Naive thymus-derived CD8-positive, alpha-beta T cell (primary cell): ENCODE measurements around the gene KIF4B. TPM values are rescaled to one million over a fixed set of nuclear protein-coding genes. Genes with fewer than 3 reads are reported as not detected.
"Not testable (repeated sequence)": the region's sequence is repeated elsewhere in the genome, so short reads cannot be mapped to it uniquely, and the experiment has no call there.

Experiments
- ATAC-seq, 2 donors: fragments of 150-1000 bp; cut with Tn5 transposase in 1 of 2; sonication (Bioruptor Pico), chemical (Tn5 transposase) in 1 of 2; 1 replicate in 1 of 2; 2 replicates in 1 of 2; pipeline ENCODE4 v1.10.0; 2021; ENCODE audit warnings: mild to moderate bottlenecking in 2 of 2, moderate library complexity in 2 of 2
- POLR2A ChIA-PET: fragments of 350-600 bp; sonication (Branson Sonifier 250); formaldehyde crosslinking; loops from one replicate; lab custom pipeline; 2021; ENCODE audit warnings: antibody characterized with exemption; lab: Charles Lee
- DNase-seq, 10 donors: peaks; one replicate each; pipeline versions ENCODE4 v3.0.0 to v3.0.0-alpha.2; 2020 to 2022
- H3K27ac Mint-ChIP-seq, 10 donors: one replicate each; pipeline ENCODE4 v1.8.0; 2020 to 2022; ENCODE audit warnings: mild to moderate bottlenecking in 10 of 10, mixed read lengths in 10 of 10, moderate library complexity in 4 of 10, inconsistent platforms in 1 of 10
- H3K27me3 Mint-ChIP-seq, 5 donors: one replicate each; pipeline ENCODE4 v1.8.0; 2021 to 2022; ENCODE audit warnings: mixed read lengths in 5 of 5
- H3K36me3 Mint-ChIP-seq, 3 donors: one replicate each; pipeline ENCODE4 v1.8.0; 2020 to 2022; ENCODE audit warnings: mixed read lengths in 3 of 3, mild to moderate bottlenecking in 2 of 3, inconsistent platforms in 1 of 3
- H3K4me1 Mint-ChIP-seq, 4 donors: one replicate each; pipeline ENCODE4 v1.8.0; 2021 to 2022; ENCODE audit warnings: mixed read lengths in 4 of 4
- H3K4me3 Mint-ChIP-seq, 10 donors: one replicate each; pipeline ENCODE4 v1.8.0; 2020 to 2022; ENCODE audit warnings: mild to moderate bottlenecking in 10 of 10, mixed read lengths in 10 of 10, moderate library complexity in 6 of 10, inconsistent platforms in 1 of 10
- H3K9me3 Mint-ChIP-seq, 9 donors: one replicate each; pipeline ENCODE4 v1.8.0; 2020 to 2022; ENCODE audit warnings: mixed read lengths in 9 of 9, mild to moderate bottlenecking in 3 of 9, inconsistent platforms in 1 of 9, moderate library complexity in 1 of 9
- polyA plus RNA-seq, 3 donors: library from polyadenylated mRNA; unstranded; fragments of 300-500 nt; fragmentation: Illumina TruSeq; gene quantifications; one replicate each; pipeline ENCODE4 v1.2.3, GENCODE V29; 2021
- total RNA-seq, 8 experiments: library from RNA in 2 of 8; stranded (reverse) in 2 of 8; gene quantifications; one replicate each; pipeline ENCODE4 v1.2.3 and lab custom pipeline; 2021 to 2026

Gene KIF4B
- total and polyA plus RNA-seq, 5 experiments from 2014 or later = not detected

- H3K4me1 Mint-ChIP-seq = no peaks in the 10 kb centered on the region
- no peak overlapping the region for H3K27ac Mint-ChIP-seq
- ATAC-seq = no peak
- no peak overlapping the region for H3K4me3 Mint-ChIP-seq
- H3K27me3 Mint-ChIP-seq = peaks cover 10 to 30% (median 15%) of the 10 kb centered on the region in 5 donors
- H3K36me3 Mint-ChIP-seq = peaks cover 0 to 4% (median 0%) of the 10 kb centered on the region in 3 donors
- no peak for DNase-seq
- H3K9me3 Mint-ChIP-seq = no peaks in the 10 kb centered on the region
- POLR2A ChIA-PET = no interaction called here
Measured at GRCh38 chr5:154986151-154986550, 27.4 kb upstream of the KIF4B start.

- H3K36me3 Mint-ChIP-seq = no peaks in the 10 kb centered on the region
- DNase-seq (no peak), ATAC-seq (no peak)
- H3K27ac Mint-ChIP-seq = no peak overlapping the region
- H3K9me3 Mint-ChIP-seq = no peaks in the 10 kb centered on the region
- peaks cover 5 to 30% (median 11%) of the 10 kb centered on the region in 5 donors for H3K27me3 Mint-ChIP-seq
- H3K4me3 Mint-ChIP-seq = no peak overlapping the region
- H3K4me1 Mint-ChIP-seq = peaks cover 0 to 1% (median 0%) of the 10 kb centered on the region in 4 donors
- POLR2A ChIA-PET = no interaction called here
Measured at GRCh38 chr5:154989626-154990025, 23.9 kb upstream of the KIF4B start.

- Mint-ChIP-seq H3K27ac (no peak overlapping the region), H3K9me3 (no peaks in the 10 kb centered on the region), H3K36me3 (peaks cover 0 to 2% (median 0%) of the 10 kb centered on the region in 3 donors), H3K27me3 (peaks cover 0 to 6% (median 4%) of the 10 kb centered on the region in 5 donors), H3K4me3 (no peak overlapping the region), H3K4me1 (peaks cover 0 to 1% (median 0%) of the 10 kb centered on the region in 4 donors)
- ATAC-seq = no peak
- DNase-seq = no peak
- POLR2A ChIA-PET = no interaction called here
Measured at GRCh38 chr5:154993461-154993860, 20.1 kb upstream of the KIF4B start.

GRCh38 chr5:154995679-154996078, 17.9 kb upstream of the KIF4B start:
- H3K36me3 Mint-ChIP-seq = peaks cover 0 to 3% (median 0%) of the 10 kb centered on the region in 3 donors
- H3K9me3 Mint-ChIP-seq = peaks cover 0 to 2% (median 0%) of the 10 kb centered on the region in 9 donors
- POLR2A ChIA-PET = no interaction called here
- H3K4me3 Mint-ChIP-seq = no peak overlapping the region
- H3K27me3 Mint-ChIP-seq = peaks cover 3 to 8% (median 7%) of the 10 kb centered on the region in 5 donors
- peaks cover 0 to 1% (median 0%) of the 10 kb centered on the region in 4 donors for H3K4me1 Mint-ChIP-seq
- no peak for DNase-seq
- no peak overlapping the region for H3K27ac Mint-ChIP-seq
- no peak for ATAC-seq

GRCh38 chr5:154997746-154998145, 15.8 kb upstream of the KIF4B start:
- no peak overlapping the region for H3K27ac Mint-ChIP-seq
- H3K9me3 Mint-ChIP-seq = peaks cover 0 to 2% (median 0%) of the 10 kb centered on the region in 9 donors
- no peak overlapping the region for H3K4me3 Mint-ChIP-seq
- no peak for DNase-seq
- peaks cover 0 to 1% (median 0%) of the 10 kb centered on the region in 4 donors for H3K4me1 Mint-ChIP-seq
- peaks cover 10 to 29% (median 18%) of the 10 kb centered on the region in 5 donors for H3K27me3 Mint-ChIP-seq
- peaks cover 0 to 3% (median 0%) of the 10 kb centered on the region in 3 donors for H3K36me3 Mint-ChIP-seq
- ATAC-seq = no peak
- POLR2A ChIA-PET = no interaction called here

- Mint-ChIP-seq H3K27ac (no peak overlapping the region), H3K4me3 (no peak overlapping the region), H3K4me1 (no peaks in the 10 kb centered on the region), H3K36me3 (peaks cover 0 to 3% (median 0%) of the 10 kb centered on the region in 3 donors), H3K27me3 (peaks cover 10 to 29% (median 20%) of the 10 kb centered on the region in 5 donors), H3K9me3 (peaks cover 0 to 3% (median 0%) of the 10 kb centered on the region in 9 donors)
- ATAC-seq (no peak), DNase-seq (no peak)
- POLR2A ChIA-PET = interaction anchor here (1.2 kb wide), 1 partner anchor 8 kb away, joined by 3 read pairs; no protein-coding TSS in a partner anchor
Measured at GRCh38 chr5:154999865-155000264, 13.7 kb upstream of the KIF4B start.

- peaks cover 0 to 5% (median 0%) of the 10 kb centered on the region in 9 donors for H3K9me3 Mint-ChIP-seq
- H3K4me3 Mint-ChIP-seq = no peak overlapping the region
- no peak for DNase-seq
- peaks cover 12 to 30% (median 25%) of the 10 kb centered on the region in 5 donors for H3K27me3 Mint-ChIP-seq
- H3K36me3 Mint-ChIP-seq = peaks cover 0 to 3% (median 0%) of the 10 kb centered on the region in 3 donors
- ATAC-seq = no peak
- POLR2A ChIA-PET = no interaction called here
- no peaks in the 10 kb centered on the region for H3K4me1 Mint-ChIP-seq
- no peak overlapping the region for H3K27ac Mint-ChIP-seq
Measured at GRCh38 chr5:155001523-155001922, 12.0 kb upstream of the KIF4B start.

- H3K4me3 Mint-ChIP-seq = not testable (repeated sequence)
Measured at GRCh38 chr5:155002722-155003121, 10.8 kb upstream of the KIF4B start.

GRCh38 chr5:155004138-155004744, 9.3 kb upstream of the KIF4B start:
- POLR2A ChIA-PET = no interaction called here
- no peak overlapping the region for H3K4me3 Mint-ChIP-seq
- no peak for ATAC-seq
- H3K27me3 Mint-ChIP-seq = peaks cover 15 to 46% (median 28%) of the 10 kb centered on the region in 5 donors
- no peaks in the 10 kb centered on the region for H3K36me3 Mint-ChIP-seq
- H3K9me3 Mint-ChIP-seq = peaks cover 0 to 5% (median 0%) of the 10 kb centered on the region in 9 donors
- no peak overlapping the region for H3K27ac Mint-ChIP-seq
- H3K4me1 Mint-ChIP-seq = no peaks in the 10 kb centered on the region
- DNase-seq = peak in 2 of 10 donors; percentile 9 to 10

More at GRCh38 chr5:155002722-155003121, 10.8 kb upstream of the KIF4B start:
- ATAC-seq, H3K4me1 Mint-ChIP-seq, H3K27ac Mint-ChIP-seq, H3K9me3 Mint-ChIP-seq, H3K36me3 Mint-ChIP-seq, POLR2A ChIA-PET, DNase-seq: not testable (repeated sequence)
- H3K27me3 Mint-ChIP-seq = peaks cover 15 to 42% (median 28%) of the 10 kb centered on the region in 5 donors

- H3K27me3 Mint-ChIP-seq = peaks cover 12 to 33% (median 21%) of the 10 kb centered on the region in 5 donors
- DNase-seq, ATAC-seq, H3K4me3 Mint-ChIP-seq, H3K36me3 Mint-ChIP-seq, POLR2A ChIA-PET, H3K9me3 Mint-ChIP-seq, H3K4me1 Mint-ChIP-seq, H3K27ac Mint-ChIP-seq: not testable (repeated sequence)
Measured at GRCh38 chr5:155006265-155006664, 7.3 kb upstream of the KIF4B start.

- Mint-ChIP-seq H3K4me1 (no peaks in the 10 kb centered on the region), H3K27ac (no peak overlapping the region), H3K4me3 (no peak overlapping the region), H3K36me3 (no peaks in the 10 kb centered on the region), H3K9me3 (peaks cover 0 to 5% (median 0%) of the 10 kb centered on the region in 9 donors), H3K27me3 (peaks cover 9 to 27% (median 17%) of the 10 kb centered on the region in 5 donors)
- POLR2A ChIA-PET = no interaction called here
- no peak for DNase-seq
- no peak for ATAC-seq
Measured at GRCh38 chr5:155008669-155009068, 4.9 kb upstream of the KIF4B start.

- ATAC-seq = no peak
- Mint-ChIP-seq H3K4me1 (no peaks in the 10 kb centered on the region), H3K27ac (no peak overlapping the region), H3K27me3 (peaks cover 14 to 48% (median 19%) of the 10 kb centered on the region in 5 donors), H3K9me3 (peaks cover 0 to 11% (median 0%) of the 10 kb centered on the region in 9 donors), H3K4me3 (no peak overlapping the region), H3K36me3 (no peaks in the 10 kb centered on the region)
- DNase-seq = no peak
- POLR2A ChIA-PET = no interaction called here
Measured at GRCh38 chr5:155010881-155011280, 2.7 kb upstream of the KIF4B start.

- H3K9me3 Mint-ChIP-seq = peaks cover 0 to 11% (median 0%) of the 10 kb centered on the region in 9 donors
- POLR2A ChIA-PET = no interaction called here
Measured at GRCh38 chr5:155015239-155015638, 1.7 kb downstream of the KIF4B start.

More at GRCh38 chr5:155015239-155015638, 1.7 kb downstream of the KIF4B start:
- DNase-seq (no peak), ATAC-seq (no peak)
- Mint-ChIP-seq H3K27me3 (peaks cover 10 to 45% (median 17%) of the 10 kb centered on the region in 5 donors), H3K27ac (no peak overlapping the region), H3K4me1 (no peaks in the 10 kb centered on the region), H3K4me3 (no peak overlapping the region), H3K36me3 (no peaks in the 10 kb centered on the region)
